Measurements from ENCODE around the gene CPXM2.

CPXM2 gene

DNA sequence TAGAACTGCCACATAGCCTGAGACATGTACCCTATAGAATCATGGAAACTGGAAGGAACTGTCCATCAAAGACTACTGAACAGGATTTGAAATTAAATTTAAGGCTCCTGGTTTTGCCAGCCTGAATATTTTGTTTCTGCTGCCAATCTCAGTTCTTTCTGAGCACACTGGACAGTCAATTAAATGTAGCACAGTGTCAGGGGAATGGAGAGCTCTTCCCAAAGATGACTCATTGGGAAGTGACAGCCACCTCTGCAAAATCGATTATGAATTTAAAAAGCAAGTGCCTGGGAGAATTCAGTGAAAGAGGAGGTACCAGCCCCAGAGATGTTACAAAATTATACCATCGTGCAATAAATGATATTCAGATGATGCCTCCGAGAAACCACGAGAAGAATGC, 47.8 kb downstream of the CPXM2 start:
- no peak for DNase-seq

GRCh38 chr10:123842692-123843385, 48.8 kb downstream of the CPXM2 start:
- DNase-seq, result no peak

GRCh38 chr10:123841560-123841959, 50.0 kb downstream of the CPXM2 start:
- DNase-seq, result no peak

GRCh38 chr10:123841115-123841514, 50.5 kb downstream of the CPXM2 start:
- no peak for DNase-seq

GRCh38 chr10:123840714-123841113, 50.9 kb downstream of the CPXM2 start:
- DNase-seq, result no peak

DNA sequence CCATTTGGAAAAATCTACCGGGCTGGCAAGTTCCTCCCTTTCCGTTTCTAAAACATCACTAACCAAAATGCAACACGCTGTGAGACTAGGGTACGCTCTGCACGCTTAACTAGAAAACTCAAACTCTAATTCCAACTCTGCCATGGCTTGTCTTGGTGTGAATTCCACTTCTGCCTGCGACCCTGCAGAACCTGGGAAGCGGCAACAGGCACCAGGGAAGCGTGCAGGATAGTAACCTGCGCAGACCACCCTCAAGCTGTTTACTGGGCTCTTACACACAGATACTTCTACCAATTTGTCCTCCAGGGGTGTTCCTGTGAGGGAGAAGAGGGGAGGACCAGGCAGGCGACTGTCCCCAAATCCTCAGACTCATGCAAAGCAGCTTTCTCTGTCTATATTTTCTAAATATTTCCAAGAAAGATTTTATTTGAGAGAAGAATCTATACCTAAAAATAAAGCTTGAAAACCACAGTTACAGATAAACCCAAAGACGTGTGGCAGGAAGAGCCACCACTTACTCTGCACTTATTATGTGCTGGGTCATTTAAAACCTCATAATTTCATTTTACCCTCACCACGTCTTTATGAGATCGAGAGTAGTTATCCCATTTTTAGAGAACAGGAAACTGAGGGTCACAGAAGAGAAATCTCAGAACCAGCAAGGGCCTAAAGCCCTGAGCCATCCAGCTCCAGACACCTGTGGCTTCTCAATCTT, 52.9 kb downstream of the CPXM2 start:
- no peak for DNase-seq

GRCh38 chr10:123837756-123838155, 53.9 kb downstream of the CPXM2 start:
- no peak for DNase-seq

GRCh38 chr10:123836418-123837145, 55.0 kb downstream of the CPXM2 start:
- no peak for DNase-seq

- DNase-seq, result no peak
Measured at GRCh38 chr10:123835575-123835974, 56.0 kb downstream of the CPXM2 start.

DNA sequence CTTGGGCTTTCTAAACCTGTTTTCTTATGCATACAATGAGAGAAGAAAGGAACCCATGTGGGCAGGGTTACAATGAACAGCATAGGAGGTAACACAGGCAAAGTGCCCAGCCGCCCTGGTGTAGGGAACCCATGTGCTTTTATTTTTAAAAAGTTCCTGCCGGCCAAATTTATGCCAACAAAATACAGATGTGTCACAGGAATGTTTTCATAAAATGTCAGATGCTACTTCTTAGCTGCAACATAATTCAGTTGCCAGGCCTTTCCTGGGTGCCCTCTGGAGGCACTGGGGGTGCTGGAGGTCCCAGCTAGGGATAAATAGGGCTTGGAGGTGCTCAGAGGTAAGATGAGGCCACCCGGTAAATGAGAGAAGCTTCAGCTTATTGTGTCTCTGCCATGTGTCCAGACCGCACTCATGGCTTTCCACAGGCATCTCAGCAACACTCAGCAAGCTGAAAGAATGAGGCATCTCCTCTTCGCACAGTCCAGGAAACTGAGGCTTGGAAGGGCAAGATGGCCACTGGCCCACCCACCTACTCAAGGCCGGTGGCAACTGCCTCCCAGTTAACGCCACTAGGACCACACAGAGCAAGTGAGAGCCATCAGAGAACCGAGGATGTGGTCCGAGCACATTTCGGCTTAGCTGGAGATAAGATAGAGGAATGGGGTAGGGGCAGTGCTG, 58.3 kb downstream of the CPXM2 start:
- DNase-seq, result no peak

DNA sequence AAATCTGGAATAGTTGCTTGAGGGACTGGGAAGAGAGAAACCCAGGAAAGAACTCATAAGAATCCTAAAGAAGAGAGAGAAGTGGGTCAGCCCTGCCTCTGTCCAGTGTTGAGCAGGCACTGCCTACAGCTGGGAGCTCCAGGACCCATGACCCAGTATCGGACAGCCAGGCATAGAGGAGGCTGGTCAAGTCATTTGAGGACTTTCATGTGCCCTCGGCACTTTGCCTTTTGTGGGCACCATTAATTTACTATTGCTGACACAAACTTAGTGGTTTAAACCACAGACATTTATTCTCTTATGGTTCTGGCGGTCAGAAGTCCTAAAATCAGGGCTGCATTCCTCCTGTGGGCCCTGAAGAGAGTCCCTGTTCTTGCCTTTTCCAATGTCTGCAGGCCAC, 60.3 kb downstream of the CPXM2 start:
- no peak for DNase-seq

GRCh38 chr10:123821136-123821535, 70.5 kb downstream of the CPXM2 start:
- DNase-seq, result peak; percentile 25

GRCh38 chr10:123809632-123810031, 82.0 kb downstream of the CPXM2 start:
- no peak for DNase-seq

GRCh38 chr10:123808906-123809305, 82.7 kb downstream of the CPXM2 start:
- DNase-seq, result no peak

GRCh38 chr10:123808286-123808685, 83.3 kb downstream of the CPXM2 start:
- DNase-seq, result no peak

DNA sequence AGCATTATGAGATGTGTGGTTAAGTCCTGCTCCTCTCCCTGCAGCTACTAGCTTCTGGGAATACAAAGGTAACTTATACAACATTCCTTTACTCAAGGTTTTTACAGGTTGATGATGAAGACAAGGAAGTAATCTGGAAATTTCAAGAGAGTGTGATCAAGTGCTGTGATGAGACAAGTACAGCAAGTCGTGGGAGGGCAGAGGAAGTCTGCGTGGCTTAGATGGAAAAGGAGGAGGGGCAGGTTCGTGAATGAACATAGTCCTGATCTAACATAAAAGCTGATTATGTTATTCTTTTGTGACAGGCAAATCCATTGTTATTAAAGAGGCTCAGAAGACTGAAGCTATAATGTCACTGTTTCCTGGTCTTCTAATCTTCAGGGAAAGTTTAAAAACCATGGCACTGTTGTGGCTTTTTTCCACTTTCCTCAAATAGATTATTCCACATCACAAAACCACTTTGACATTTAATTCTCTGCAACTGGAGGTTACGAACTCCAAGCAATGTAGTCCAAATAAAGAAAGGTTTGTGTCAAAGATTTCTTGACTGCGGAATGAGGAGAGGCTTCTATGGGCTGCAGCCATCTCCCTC, 84.1 kb downstream of the CPXM2 start:
- DNase-seq, result no peak

DNA sequence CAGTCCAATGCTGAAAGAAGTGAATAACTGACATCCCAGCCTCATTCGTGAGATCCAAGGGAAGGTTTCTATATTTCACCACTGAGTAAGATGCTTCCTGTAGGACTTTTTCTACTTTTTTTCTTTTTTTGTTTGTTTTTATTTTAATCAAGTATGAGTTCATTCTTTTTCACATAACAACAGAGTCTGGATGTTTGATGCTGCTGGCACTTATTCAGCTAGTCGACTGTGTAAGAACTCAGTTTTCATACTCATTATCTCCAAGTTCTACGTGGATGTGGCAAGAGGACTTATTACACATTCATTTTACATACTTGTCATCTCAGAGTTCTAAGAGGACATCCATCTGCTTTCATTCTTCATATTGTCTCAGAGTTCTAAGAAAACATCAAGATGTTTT, 86.9 kb downstream of the CPXM2 start:
- DNase-seq, result no peak

- DNase-seq, result no peak
Measured at GRCh38 chr10:123800821-123801220, 90.8 kb downstream of the CPXM2 start.

GRCh38 chr10:123800289-123800688, 91.3 kb downstream of the CPXM2 start:
- no peak for DNase-seq

DNA sequence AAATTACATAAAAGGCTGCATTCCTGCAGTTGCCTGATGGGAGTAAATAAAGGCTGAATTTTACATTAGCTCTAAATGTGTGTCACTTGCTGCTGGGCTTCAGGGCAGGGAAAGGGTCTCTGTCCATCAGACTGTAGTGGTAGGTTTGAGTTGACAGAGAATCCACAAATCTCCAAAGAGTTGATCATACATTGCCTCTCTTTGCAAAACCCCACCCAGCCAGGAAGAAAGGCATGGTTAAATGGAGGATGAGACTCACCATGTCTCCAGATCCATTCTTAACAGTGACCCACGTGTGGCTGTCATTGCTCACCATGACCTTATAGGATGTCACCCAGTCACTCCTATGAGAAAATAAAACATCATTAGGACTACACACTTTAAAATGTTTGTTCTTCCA, 92.8 kb downstream of the CPXM2 start:
- no peak for DNase-seq

DNA sequence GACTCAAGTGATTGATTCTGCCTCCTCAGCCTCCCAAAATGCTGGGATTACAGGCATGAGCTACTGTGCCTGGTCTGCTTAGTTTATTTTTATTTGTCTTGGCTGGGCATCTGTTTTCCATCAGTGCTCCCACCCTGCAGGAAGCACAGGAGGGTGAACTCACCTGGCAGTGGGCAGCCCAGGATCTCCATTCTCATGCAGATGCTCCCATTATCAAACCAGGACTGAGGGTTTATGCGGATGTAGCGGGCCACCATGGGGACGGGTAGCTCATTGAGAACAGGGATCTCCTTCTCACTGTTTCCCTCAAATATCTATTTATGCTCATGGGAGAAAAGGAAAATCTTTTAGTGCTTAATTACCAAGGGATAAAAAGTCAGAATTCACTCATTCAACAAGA, 93.8 kb downstream of the CPXM2 start:
- DNase-seq, result no peak

GRCh38 chr10:123796736-123797135, 94.9 kb downstream of the CPXM2 start:
- DNase-seq, result no peak
